ENCODE results near the gene CEACAM5.

CEACAM5 gene

DNA sequence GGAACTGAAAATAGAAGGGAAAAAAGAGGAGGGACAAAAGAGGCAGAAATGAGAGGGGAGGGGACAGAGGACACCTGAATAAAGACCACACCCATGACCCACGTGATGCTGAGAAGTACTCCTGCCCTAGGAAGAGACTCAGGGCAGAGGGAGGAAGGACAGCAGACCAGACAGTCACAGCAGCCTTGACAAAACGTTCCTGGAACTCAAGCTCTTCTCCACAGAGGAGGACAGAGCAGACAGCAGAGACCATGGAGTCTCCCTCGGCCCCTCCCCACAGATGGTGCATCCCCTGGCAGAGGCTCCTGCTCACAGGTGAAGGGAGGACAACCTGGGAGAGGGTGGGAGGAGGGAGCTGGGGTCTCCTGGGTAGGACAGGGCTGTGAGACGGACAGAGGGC lies at the start of gene CEACAM5:
CEACAM5 (plus strand) TSS at position 146 of the 400 bp plus-strand sequence; CDS start at position 252, 106 bp downstream.
- H3K4me3 ChIP-seq (ENCODE audit: low read depth, low read length): no peak within 1 kb of the TSS
- TF ChIP-seq, protein P1, sequence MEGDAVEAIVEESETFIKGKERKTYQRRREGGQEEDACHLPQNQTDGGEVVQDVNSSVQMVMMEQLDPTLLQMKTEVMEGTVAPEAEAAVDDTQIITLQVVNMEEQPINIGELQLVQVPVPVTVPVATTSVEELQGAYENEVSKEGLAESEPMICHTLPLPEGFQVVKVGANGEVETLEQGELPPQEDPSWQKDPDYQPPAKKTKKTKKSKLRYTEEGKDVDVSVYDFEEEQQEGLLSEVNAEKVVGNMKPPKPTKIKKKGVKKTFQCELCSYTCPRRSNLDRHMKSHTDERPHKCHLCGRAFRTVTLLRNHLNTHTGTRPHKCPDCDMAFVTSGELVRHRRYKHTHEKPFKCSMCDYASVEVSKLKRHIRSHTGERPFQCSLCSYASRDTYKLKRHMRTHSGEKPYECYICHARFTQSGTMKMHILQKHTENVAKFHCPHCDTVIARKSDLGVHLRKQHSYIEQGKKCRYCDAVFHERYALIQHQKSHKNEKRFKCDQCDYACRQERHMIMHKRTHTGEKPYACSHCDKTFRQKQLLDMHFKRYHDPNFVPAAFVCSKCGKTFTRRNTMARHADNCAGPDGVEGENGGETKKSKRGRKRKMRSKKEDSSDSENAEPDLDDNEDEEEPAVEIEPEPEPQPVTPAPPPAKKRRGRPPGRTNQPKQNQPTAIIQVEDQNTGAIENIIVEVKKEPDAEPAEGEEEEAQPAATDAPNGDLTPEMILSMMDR (IDR thresholded peaks at IDR 0.05; ENCODE audit: control insufficient read depth, extremely low read depth, insufficient read depth): no peak
- no peak for DNase-seq (ENCODE audit: low read depth)

DNA sequence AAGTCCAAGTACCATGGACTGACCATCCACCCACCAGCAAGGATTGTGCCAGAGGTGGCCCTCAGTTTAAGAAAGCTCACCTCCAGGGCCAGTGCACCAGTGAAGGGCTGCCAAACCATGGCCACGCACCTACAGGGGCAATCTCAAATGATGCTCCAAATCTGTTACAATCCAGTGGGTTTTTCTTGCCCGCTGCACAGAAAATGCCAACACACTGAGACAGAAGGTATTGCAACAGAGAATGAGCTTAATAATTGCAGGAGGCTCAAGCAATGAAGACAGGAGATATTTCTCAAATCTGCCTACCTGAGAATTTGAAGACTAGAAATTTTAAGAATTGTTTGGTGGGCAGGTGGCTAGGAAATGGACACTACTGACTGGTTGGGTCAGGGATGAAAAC lies 42.4 kb upstream of the CEACAM5 start:
- TF ChIP-seq, protein P1 (IDR thresholded peaks at IDR 0.05; ENCODE audit: control insufficient read depth, extremely low read depth, insufficient read depth): no peak
- no peak for DNase-seq (ENCODE audit: low read depth)
- H3K4me3 ChIP-seq (ENCODE audit: low read depth, low read length): no peak overlapping the region

DNA sequence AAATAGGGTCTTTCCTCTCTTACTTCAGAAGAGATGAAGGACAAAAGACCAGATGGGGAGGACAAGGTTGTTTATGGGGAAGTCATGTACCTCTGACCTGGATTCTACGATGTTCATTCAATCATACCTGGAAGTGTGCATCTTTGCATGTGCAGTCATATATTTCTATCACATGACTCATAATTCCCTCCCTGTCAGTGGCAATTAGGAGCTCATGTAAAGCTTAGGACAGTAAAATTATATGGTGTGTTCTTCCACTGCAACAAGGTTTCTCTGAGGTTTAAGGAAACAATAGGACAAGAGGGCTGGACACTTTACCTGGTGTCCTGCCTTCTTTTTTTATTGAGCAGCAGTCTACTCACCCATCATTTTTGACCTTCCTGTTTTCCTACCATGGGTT lies 40.1 kb upstream of the CEACAM5 start:
- TF ChIP-seq, protein P1 (IDR thresholded peaks at IDR 0.05; ENCODE audit: control insufficient read depth, extremely low read depth, insufficient read depth): no peak
- no peak overlapping the region for H3K4me3 ChIP-seq (ENCODE audit: low read depth, low read length)
- no peak for DNase-seq (ENCODE audit: low read depth)

DNA sequence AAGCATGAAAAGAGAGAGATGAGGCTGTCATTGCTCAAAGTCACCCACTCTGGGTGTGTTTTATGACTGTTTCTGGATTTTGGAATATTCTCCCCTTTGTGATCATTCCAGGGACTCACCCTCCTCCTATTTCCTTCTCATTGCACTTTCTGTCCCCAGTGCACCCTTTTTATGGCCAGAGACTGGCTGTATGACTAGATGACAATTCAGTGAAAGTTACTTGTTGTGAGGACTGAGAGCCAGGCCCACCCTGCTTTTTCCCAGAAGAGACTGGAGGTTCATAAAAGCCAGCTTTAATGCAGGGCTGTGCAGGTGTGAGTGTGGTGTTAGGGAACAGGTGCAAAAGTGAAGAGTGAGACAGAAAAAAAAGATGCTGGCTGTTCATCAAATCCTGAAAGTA lies 37.7 kb upstream of the CEACAM5 start:
- DNase-seq (ENCODE audit: low read depth): no peak
- H3K4me3 ChIP-seq (ENCODE audit: low read depth, low read length): no peak overlapping the region
- TF ChIP-seq, protein P1 (IDR thresholded peaks at IDR 0.05; ENCODE audit: control insufficient read depth, extremely low read depth, insufficient read depth): no peak

DNA sequence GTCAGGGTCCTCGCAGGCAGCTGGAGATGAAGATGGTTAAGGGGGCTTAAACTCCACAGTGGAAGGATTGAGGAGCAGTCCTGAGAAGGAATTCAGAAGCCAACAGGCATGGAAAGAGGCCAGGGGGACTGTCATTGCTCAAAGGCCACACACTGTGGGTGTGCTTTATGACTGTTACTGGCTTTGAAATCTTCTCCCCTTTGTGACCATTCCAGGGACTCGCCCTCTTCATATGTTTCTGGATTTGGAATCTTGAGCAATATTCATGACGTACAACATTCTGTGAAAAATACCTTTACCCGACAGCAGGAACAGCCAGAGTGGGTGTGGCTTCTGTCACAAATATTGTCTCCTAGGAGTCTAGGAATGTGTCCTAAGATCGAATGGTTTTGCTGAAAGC lies 36.9 kb upstream of the CEACAM5 start:
- H3K4me3 ChIP-seq (ENCODE audit: low read depth, low read length): no peak overlapping the region
- DNase-seq (ENCODE audit: low read depth): no peak
- TF ChIP-seq, protein P1 (IDR thresholded peaks at IDR 0.05; ENCODE audit: control insufficient read depth, extremely low read depth, insufficient read depth): no peak

DNA sequence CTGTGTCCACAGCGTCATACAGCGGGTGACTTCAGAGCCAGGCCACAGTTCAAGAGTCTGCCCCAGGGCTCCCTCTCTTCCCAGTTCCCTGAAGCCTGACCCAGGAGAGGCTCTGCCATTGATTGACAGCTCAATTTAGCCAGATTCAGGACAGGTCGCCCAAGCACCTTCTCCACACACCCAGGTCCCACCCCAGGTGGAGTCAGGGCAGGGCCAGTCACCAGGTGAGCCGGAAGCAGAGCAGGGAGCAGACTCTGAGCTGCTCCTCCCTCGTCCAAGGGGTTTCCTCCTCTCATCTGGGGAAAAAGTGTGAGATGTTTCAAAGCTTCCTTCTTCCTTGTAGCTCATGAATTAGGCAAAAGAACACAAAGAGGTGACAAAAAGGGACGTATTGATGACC lies 26.0 kb upstream of the CEACAM5 start:
- no peak for DNase-seq (ENCODE audit: low read depth)
- TF ChIP-seq, protein P1 (IDR thresholded peaks at IDR 0.05; ENCODE audit: control insufficient read depth, extremely low read depth, insufficient read depth): no peak
- no peak overlapping the region for H3K4me3 ChIP-seq (ENCODE audit: low read depth, low read length)

DNA sequence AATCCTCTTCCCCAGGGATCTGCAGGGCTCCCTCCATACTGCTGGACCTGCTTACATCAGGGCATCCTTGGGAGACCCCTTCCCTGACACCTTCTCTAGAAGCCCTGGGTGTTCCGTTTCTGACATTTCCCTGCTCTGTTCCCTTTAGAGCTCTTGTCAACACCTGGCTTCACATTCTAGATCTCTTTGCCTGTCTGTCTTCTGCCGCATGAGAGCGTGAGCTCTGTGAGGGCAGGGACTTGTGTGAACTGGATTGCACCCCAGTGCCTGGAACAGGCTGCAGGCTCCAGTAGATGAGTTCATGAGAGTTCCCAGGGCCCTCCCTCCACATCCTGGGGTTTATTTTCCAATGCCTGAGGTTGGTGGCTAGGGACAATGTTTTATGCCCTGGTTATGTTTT lies 21.0 kb upstream of the CEACAM5 start:
- DNase-seq (ENCODE audit: low read depth): no peak
- TF ChIP-seq, protein P1 (IDR thresholded peaks at IDR 0.05; ENCODE audit: control insufficient read depth, extremely low read depth, insufficient read depth): no peak
- no peak overlapping the region for H3K4me3 ChIP-seq (ENCODE audit: low read depth, low read length)

Measured in LNCaP clone FGC (cell line).